ENCODE measurements around the gene QSOX1. TPM values are rescaled to one million over a fixed set of nuclear protein-coding genes. Genes with fewer than 3 reads are reported as not detected.

QSOX1 gene
- total RNA-seq, 1 donor from 2014 or later, result 156 TPM

DNA sequence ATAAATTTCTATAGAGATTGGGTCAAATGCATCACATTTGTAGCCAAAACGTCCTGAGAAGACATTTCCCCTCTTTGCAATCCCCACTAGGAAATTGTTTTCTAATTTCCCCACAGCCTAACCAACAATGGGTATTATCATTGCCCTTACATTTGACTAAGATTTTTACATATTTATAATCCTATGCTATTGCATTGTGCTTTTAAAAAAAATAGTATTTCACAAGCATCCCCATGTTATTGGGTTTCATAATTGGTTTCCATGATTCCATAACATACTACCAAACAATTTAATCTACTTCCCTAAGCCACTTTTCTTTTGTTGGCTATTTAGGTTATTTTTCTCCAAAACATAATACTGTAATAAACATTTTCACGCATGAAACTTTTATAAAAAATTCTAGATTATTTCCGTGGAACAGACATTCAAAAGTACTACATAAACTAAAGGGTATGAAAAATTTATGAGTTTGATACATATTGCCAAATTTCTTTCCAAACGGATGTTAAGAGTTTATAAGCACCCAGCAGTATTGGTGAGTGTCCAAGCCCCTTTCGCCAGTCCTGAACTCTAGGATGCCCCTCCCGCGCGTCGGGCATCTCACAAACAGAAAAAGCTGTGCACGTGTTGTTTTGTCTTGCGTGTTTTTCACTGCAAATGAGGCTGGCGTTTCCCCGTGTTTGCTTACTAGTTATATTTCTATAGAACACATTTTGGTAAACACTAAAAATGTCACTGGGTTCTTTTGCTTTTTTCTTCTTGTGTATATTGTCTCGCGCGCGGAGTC lies 73.4 kb downstream of the QSOX1 start:
- Histone ChIP-seq H3K36me3 (ENCODE audit: insufficient read depth, low read length) (no peaks in the 10 kb centered on the region), H4K20me1 (ENCODE audit: insufficient read depth, low read length) (peaks cover 15% of the 10 kb centered on the region), H2AFZ (ENCODE audit: low read depth, low read length) (no peak overlapping the region), H3K27me3 (ENCODE audit: insufficient read depth, low read length) (peaks cover 87% of the 10 kb centered on the region), H3K4me2 (ENCODE audit: low read length) (no peak overlapping the region), H3K9ac (ENCODE audit: low read length) (no peak overlapping the region), H3K27ac (ENCODE audit: low read depth, low read length) (no peak overlapping the region), H3K4me1 (ENCODE audit: insufficient read depth, low read length) (peaks cover 13% of the 10 kb centered on the region), H3K9me3 (ENCODE audit: insufficient read depth, low read depth, low read length) (no peaks in the 10 kb centered on the region), H3K4me3 (ENCODE audit: insufficient read depth, low read depth, low read length) (no peak overlapping the region), H3K79me2 (ENCODE audit: insufficient read depth, low read length) (no peaks in the 10 kb centered on the region)
- DNase-seq (ENCODE audit: low read depth), result no peak
- no peak for FAIRE-seq
- TF ChIP-seq CTCF (IDR thresholded peaks at IDR 0.05; ENCODE audit: insufficient read depth, low read depth, low read length) (no peak), EZH2 (IDR thresholded peaks at IDR 0.05; ENCODE audit: insufficient read depth, low read length) (peak; percentile 19)
- Mint-ChIP-seq H3K27ac (ENCODE audit: unreplicated experiment) (peak overlapping the region; percentile 84), H3K36me3 (ENCODE audit: low read depth, unreplicated experiment) (no peaks in the 10 kb centered on the region), H3K4me1 (ENCODE audit: low read depth, unreplicated experiment) (no peaks in the 10 kb centered on the region), H3K9me3 (ENCODE audit: unreplicated experiment) (peaks cover 3% of the 10 kb centered on the region), H3K27me3 (ENCODE audit: low read depth, unreplicated experiment) (peaks cover 71% of the 10 kb centered on the region), H3K4me3 (ENCODE audit: unreplicated experiment) (peak overlapping the region; percentile 68)

GRCh38 chr1:180228648-180229482 lies 74.2 kb downstream of the QSOX1 start:
- Mint-ChIP-seq H3K36me3 (ENCODE audit: low read depth, unreplicated experiment) (no peaks in the 10 kb centered on the region), H3K27me3 (ENCODE audit: low read depth, unreplicated experiment) (peaks cover 69% of the 10 kb centered on the region), H3K9me3 (ENCODE audit: unreplicated experiment) (peaks cover 3% of the 10 kb centered on the region), H3K27ac (ENCODE audit: unreplicated experiment) (peak overlapping the region; percentile 84), H3K4me1 (ENCODE audit: low read depth, unreplicated experiment) (no peaks in the 10 kb centered on the region), H3K4me3 (ENCODE audit: unreplicated experiment) (peak overlapping the region; percentile 68)
- H4K20me1 ChIP-seq (ENCODE audit: insufficient read depth, low read length), result peaks cover 19% of the 10 kb centered on the region
- H3K79me2 ChIP-seq (ENCODE audit: insufficient read depth, low read length), result no peaks in the 10 kb centered on the region
- no peaks in the 10 kb centered on the region for H3K36me3 ChIP-seq (ENCODE audit: insufficient read depth, low read length)
- DNase-seq (ENCODE audit: low read depth) (no peak), FAIRE-seq (no peak)
- TF ChIP-seq EZH2 (IDR thresholded peaks at IDR 0.05; ENCODE audit: insufficient read depth, low read length) (peak; percentile 88), CTCF (IDR thresholded peaks at IDR 0.05; ENCODE audit: insufficient read depth, low read depth, low read length) (no peak)
- H3K9ac ChIP-seq (ENCODE audit: low read length), result peak overlapping the region; percentile 38
- no peak overlapping the region for H3K27ac ChIP-seq (ENCODE audit: low read depth, low read length)
- H3K9me3 ChIP-seq (ENCODE audit: insufficient read depth, low read depth, low read length), result no peaks in the 10 kb centered on the region
- H3K4me1 ChIP-seq (ENCODE audit: insufficient read depth, low read length), result peaks cover 18% of the 10 kb centered on the region
- peak overlapping the region; percentile 83 for H2AFZ ChIP-seq (ENCODE audit: low read depth, low read length)
- peak overlapping the region; percentile 57 for H3K4me3 ChIP-seq (ENCODE audit: insufficient read depth, low read depth, low read length)
- peak overlapping the region; percentile 95 for H3K4me2 ChIP-seq (ENCODE audit: low read length)
- peaks cover 88% of the 10 kb centered on the region for H3K27me3 ChIP-seq (ENCODE audit: insufficient read depth, low read length)

Measured in astrocyte (in vitro differentiated cells and primary cell).